Measurements from ENCODE around the gene OBP2A.

The OBP2A gene

GRCh38 chr9:135579889-135580660, 34.1 kb downstream of the OBP2A start:
- no peak for DNase-seq (ENCODE audit: low read depth)

GRCh38 chr9:135580664-135581380, 34.9 kb downstream of the OBP2A start:
- DNase-seq (ENCODE audit: low read depth): no peak

- DNase-seq (ENCODE audit: low read depth): no peak
Observed at GRCh38 chr9:135581636-135582426, 35.9 kb downstream of the OBP2A start.

DNA sequence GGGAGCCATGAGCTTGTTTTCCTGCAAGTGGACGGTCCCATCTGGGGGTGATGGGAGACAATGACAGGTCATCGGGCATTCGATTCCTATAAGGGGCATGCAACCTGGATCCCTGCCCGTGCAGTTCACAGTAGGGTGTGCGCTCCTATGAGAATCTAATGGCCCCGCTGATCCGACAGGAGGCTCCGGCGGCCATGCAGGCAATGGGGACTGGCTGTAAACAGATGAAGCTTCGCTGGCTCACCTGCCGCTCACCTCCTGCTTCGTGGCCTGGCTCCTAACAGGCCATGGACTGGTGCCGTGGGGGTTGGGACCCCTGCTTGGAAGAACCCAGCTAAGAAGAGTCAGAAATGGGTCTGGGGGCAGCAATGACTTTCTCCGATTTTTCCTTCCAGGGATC, 36.6 kb downstream of the OBP2A start:
- no peak for DNase-seq (ENCODE audit: low read depth)

- DNase-seq (ENCODE audit: low read depth): no peak
Observed at GRCh38 chr9:135582966-135583687, 37.2 kb downstream of the OBP2A start.

GRCh38 chr9:135583688-135584011, 37.7 kb downstream of the OBP2A start:
- no peak for DNase-seq (ENCODE audit: low read depth)

- no peak for DNase-seq (ENCODE audit: low read depth)
Observed at GRCh38 chr9:135584371-135584770, 38.4 kb downstream of the OBP2A start.

- no peak for DNase-seq (ENCODE audit: low read depth)
Observed at GRCh38 chr9:135584934-135585333, 39.0 kb downstream of the OBP2A start.

- no peak for DNase-seq (ENCODE audit: low read depth)
Observed at GRCh38 chr9:135586601-135587109, 40.7 kb downstream of the OBP2A start.

- no peak for DNase-seq (ENCODE audit: low read depth)
Observed at GRCh38 chr9:135587658-135588057, 41.7 kb downstream of the OBP2A start.

DNA sequence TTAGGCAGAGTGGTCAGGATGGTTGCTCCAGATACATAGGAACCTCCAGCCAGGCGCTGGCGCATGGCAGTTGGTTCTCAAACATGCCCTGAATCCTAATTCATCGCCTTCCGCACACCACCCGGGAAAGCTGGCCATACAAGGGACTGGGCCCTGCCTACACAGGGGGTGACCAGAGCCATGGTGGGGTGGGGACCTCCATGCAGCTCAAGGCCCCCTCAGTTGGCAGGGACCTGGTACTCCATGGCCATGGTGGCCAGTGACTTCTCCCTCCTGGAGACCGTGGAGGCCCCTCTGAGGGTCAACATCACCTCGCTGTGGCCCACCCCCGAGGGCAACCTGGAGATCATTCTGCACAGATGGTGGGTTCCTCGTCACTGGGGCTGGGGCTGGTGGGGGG, 42.4 kb downstream of the OBP2A start:
- DNase-seq (ENCODE audit: low read depth): no peak

GRCh38 chr9:135588886-135589595, 43.1 kb downstream of the OBP2A start:
- DNase-seq (ENCODE audit: low read depth): no peak

DNA sequence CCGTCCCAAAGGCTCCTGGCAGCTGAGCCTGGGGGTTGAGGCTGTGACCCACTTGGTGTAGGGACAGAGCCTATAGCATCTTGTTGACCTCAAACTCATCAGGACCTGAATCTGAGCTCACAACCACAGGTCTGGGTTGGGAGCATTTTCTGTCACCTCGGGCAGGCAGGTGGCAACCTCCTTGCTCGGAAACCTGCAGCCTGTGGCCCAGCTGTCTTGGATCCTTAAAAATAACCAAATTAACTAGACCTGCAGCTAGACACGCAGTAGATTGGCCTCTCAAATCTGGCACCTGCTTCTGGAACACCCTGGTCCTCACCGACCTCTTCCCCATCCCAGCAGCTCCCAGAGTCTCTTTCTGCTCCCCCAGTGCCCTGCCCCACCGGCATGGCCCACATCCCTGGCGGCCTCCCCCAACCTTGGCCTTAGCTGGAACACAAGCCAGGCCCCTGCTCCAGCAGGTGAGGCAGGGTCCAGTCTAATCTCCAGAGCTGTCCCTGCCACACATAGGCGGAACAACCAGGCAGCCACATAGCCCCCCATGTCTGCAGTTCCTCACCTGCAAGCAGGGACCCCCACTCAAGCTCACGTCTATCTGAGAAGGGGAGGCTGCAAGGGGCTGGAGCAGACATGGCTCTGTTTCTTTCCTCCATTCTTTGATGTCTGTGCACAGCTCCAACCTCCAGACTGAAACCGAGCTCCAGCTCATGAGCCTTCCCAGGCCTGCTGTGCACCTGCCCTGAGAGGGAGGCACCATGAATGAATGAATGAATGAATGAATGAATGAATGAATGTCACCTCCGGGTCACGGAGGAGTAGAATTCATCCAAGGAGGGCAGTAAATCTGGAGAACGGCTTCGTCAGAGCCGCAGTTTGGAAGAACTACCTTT, 43.9 kb downstream of the OBP2A start:
- no peak for DNase-seq (ENCODE audit: low read depth)

DNA sequence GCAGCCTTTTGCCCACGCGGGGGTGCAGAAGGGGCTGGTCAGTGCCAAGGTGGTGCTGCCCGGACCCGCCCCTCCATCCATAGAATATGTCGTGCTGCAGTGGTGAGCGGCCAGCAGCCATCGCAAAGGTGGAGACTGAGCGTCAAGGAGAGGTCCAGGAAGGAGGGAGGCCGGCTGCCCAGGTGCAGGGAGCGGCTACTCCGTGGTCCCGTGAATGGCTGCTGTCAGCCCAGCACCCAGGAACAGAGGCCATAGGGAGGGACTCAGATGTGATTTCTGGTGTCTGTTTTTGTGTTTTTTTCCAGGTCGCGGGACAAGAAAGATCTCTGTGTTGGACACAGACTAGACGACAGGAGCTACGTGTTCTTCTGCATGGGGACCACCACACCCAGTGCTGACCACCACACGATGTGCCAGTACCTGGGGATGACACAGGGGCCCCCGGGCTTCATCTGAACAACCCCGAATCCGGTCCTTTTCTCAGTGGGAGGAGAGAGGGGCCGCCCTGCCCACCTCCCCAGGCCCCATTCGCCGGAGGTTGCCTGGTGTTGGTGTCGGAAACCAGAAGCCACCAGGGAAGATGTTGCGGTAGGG, 44.7 kb downstream of the OBP2A start:
- no peak for DNase-seq (ENCODE audit: low read depth)

- no peak for DNase-seq (ENCODE audit: low read depth)
Observed at GRCh38 chr9:135591506-135592330, 45.8 kb downstream of the OBP2A start.

- DNase-seq (ENCODE audit: low read depth): no peak
Observed at GRCh38 chr9:135592331-135592590, 46.3 kb downstream of the OBP2A start.

GRCh38 chr9:135592625-135593024, 46.7 kb downstream of the OBP2A start:
- DNase-seq (ENCODE audit: low read depth): no peak

DNA sequence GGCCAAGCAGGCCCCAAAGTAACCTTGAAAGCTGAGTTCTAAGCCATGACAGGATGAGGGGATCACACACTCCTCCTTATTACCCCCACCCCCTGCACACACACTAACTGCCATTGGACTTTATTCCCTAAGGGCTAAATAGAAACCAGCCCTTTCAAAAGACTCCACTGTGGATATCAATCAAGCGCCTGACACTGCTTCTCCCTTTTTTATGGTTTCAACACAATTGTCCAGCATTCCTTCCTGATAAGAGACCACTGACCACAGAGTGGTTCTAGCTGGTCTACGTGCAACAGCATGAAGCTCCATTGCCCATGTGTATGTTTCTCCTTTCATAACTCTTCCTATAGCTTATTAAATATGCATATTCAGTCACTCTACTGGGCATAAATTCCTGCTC, 50.3 kb downstream of the OBP2A start:
- DNase-seq (ENCODE audit: low read depth): no peak

All from stromal cell of bone marrow (primary cell).